HG03457 (cell line): ENCODE data around the gene HIF1A.
"Not testable (repeated sequence)": the region's sequence is repeated elsewhere in the genome, so short reads cannot be mapped to it uniquely, and the experiment has no call there.

Experiments used
- ATAC-seq: cut with Tn5 transposase; IDR thresholded peaks from one replicate; pipeline ENCODE4 v1.9.1; 2021; ENCODE audit warnings: moderate number of reproducible peaks; ENCODE audit not compliant: unreplicated experiment

HIF1A gene

DNA sequence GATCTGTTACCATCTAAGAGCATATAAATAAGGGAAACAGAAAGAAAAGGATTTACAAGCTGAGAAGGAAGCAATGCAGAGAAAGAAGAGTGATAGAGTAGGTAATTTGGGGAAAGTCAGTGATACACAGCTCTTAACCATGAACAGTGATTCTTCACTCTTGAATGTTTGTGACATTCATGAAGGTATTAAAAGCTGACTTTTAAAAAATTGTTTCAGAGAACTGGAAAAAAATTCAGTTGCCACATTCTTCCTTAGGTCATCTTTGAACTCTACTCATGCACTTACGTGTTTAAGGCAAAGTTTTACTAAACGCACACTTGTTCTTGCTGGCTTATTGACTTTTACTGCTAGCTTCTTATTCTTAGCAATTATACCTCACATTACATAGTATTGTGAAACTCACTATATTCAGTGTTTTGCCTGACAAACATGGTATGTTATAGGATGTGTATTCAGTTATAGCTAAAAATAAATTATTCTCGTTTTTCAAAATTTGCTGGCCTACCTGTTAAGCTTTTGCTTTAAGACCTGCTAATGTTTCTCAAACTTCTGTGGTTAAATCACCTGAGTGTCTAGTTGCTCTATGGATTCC is 10.9 kb downstream of the HIF1A start:
- no peak for ATAC-seq

DNA sequence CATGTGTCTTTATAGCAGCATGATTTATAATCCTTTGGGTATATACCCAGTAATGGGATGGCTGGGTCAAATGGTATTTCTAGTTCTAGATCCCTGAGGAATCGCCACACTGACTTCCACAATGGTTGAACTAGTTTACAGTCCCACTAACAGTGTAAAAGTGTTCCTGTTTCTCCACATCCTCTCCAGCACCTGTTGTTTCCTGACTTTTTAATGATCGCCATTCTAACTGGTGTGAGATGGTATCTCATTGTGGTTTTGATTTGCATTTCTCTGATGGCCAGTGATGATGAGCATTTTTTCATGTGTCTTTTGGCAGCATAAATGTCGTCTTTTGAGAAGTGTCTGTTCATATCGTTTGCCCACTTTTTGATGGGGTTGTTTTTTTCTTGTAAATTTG is 12.5 kb downstream of the HIF1A start:
- ATAC-seq: not testable (repeated sequence)

GRCh38 chr14:61708693-61709092 is 13.4 kb downstream of the HIF1A start:
- ATAC-seq: not testable (repeated sequence)

DNA sequence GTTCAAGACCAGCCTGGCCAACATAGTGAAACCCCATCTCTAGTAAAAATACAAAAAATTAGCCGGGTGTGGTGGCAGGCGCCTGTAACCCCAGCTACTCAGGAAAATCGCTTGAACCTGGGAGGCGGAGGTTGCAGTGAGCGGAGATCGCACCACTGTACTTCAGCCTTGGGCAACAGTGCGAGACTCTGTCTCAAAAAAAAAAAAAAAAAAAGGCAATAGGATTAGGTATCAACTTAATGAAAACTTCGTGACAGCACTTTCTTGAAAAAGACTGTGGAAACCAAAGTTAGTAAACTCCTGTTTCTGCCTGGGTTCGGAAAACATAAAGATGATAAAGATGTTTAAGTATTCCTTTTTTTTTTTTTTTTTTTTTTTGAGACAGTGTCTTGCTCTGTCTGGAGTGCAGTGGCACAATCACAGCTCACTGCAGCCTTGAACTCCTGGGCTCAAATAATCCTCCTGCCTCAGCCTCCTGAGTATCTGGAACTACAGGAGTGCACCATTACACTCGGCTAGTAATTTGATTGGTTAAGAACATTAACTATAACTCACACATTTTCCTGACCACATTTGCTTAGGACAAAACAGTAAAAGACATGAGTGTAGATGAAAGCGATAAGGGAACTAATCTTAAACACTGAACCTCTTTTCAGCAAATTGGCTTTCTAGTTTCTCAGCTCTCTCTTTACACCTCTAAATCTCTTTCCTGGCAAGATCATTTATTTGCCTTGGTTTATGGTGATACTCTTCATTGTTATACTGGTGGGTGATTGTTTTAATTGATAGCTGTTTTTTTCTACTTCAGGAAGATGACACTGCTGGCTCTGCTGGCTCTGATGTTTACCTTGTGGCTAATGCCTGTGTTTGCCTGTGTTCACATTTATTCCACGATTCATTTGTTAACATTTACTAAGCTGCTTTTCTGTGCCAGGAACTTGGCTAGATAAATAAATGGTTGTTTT is 15.8 kb downstream of the HIF1A start:
- ATAC-seq: no peak

DNA sequence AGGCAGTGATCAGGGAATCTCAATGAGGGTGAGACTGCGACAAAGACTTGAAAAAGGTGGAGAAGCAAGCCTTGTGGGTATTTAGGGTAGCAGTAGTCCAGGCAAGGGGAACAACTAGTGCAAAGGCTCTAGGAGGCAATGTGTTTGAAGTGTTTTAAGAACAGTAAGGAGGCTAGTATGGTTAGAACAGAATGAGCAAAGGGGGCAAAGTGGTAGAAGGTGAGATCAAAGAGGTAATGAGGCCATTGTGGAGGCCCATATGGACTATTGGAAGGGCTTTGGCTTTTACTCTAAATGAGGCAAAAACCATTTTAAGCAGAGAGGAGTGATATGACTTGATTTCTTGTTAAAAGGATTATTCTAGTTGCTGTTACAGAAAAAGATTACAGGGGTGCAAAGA is 16.8 kb downstream of the HIF1A start:
- no peak for ATAC-seq

DNA sequence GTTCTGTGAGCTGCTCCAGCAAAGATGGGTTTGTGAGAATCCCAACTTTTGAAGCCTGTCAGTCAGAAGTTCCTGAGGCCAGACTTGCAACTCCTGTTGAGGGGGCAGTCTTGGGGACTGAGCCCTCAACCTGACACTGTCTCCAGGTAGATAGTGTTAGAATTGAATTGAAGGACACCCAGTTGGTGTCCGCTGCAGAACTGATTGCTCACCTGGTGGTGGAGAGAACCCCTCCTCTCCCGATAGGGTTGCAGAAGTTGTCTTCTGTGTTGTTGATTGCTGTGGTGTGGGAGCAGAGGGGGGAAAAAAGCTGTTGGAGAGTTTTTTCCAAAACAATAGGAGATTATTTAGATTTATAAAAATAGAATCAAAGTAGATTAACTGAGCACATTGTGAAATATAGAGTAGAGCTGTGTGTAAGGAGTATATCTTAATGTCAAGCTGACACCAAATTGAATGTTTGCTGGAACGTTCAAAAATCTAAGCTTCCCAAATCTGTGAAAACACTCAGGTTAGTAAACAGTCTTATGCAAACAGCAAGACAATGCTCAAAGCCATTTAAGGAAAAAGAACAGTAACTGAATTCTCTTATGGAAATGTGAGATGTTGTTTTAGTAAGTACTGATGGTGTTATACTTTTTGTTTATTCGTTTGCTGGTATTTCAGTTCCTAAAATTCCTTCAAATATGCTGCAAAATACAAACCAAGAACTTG is 18.6 kb downstream of the HIF1A start:
- ATAC-seq: no peak

- ATAC-seq: no peak
Measured at GRCh38 chr14:61716956-61717355, 21.6 kb downstream of the HIF1A start.

- ATAC-seq: no peak
Measured at GRCh38 chr14:61718039-61718438, 22.7 kb downstream of the HIF1A start.

DNA sequence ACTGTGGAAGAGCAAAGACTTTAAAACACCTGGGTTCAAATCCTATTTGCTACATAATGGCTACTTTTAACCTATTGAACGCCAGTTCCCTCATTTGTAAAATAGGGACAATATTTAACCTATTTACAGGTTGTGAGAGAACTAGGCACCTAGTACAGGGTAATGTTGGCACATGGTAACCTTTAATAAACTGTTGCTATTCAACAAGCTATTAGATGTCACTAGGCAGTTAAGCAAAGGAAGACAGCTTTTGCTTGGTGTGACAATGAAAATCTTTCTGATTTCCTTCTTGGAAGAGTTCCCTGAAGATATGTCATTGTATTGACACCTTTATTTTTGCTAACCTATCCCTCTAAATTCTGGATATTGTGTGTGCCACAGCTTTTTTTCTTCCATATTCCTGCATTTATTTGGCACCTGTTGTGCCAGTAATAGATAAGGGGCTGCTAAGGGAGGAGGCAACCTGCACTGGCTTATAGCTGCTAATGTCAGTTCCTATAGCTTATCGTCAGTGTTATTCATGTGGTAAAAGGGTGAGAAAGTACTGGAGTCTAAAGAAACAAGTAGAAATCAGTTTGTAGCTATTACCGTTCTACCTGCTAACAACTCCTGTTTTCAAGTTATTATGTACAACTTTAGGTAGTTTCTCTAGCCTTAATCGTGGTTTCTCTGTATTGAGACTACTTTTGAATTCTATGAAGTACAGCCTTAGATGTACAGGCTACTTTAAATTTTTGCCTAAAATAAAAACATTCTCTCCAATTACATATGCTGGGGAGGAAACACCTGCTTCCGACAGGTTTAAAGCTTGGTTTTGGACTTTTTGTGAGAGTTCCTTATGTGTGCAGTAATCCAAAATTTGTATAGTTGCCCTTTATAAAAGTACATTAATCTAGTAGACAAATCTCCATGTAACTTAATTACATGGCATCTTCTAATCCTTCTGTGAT is 24.3 kb downstream of the HIF1A start:
- ATAC-seq: no peak

DNA sequence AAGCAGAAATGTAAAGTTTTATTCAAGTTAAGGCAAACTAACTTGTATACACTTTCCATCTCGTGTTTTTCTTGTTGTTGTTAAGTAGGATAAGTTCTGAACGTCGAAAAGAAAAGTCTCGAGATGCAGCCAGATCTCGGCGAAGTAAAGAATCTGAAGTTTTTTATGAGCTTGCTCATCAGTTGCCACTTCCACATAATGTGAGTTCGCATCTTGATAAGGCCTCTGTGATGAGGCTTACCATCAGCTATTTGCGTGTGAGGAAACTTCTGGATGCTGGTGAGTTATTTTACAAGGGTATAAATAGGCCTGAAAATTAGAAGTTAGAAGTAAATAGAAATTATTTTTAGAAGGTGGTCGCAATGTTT is 25.0 kb downstream of the HIF1A start:
- ATAC-seq: no peak

GRCh38 chr14:61720741-61721140 is 25.4 kb downstream of the HIF1A start:
- no peak for ATAC-seq

DNA sequence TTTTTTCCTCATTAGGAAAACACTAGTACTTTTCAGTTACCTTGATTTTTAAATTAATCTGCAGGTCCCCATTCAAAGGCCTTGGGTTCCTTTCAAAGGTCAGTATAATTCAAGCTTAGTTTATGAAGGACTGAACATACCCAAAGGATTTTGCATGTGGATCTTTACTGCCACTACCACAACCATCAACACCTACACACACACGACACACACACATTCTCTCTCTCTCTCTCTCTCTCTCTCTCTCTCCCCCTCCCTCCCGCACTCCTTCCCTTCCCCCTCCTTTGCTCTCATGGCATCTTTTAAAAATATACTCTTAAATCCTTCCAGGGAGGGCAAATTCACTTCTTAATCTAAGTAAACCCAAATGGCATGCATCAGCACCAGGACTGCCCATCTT is 28.8 kb downstream of the HIF1A start:
- ATAC-seq: no peak

- ATAC-seq: no peak
Measured at GRCh38 chr14:61726778-61727658, 31.7 kb downstream of the HIF1A start.

- no peak for ATAC-seq
Measured at GRCh38 chr14:61730756-61731373, 35.6 kb downstream of the HIF1A start.

- ATAC-seq: no peak
Measured at GRCh38 chr14:61733972-61734371, 38.7 kb downstream of the HIF1A start.

GRCh38 chr14:61736751-61737150 is 41.4 kb downstream of the HIF1A start:
- no peak for ATAC-seq

DNA sequence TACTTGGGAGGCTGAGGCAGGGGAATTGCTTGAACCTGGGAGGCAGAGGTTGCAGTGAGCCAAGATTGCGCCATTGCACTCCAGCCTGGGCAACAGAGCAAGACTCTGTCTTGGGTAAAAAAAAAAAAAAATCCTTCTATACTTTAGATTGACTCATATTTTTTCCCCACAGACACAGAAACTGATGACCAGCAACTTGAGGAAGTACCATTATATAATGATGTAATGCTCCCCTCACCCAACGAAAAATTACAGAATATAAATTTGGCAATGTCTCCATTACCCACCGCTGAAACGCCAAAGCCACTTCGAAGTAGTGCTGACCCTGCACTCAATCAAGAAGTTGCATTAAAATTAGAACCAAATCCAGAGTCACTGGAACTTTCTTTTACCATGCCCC is 42.6 kb downstream of the HIF1A start:
- ATAC-seq: no peak

DNA sequence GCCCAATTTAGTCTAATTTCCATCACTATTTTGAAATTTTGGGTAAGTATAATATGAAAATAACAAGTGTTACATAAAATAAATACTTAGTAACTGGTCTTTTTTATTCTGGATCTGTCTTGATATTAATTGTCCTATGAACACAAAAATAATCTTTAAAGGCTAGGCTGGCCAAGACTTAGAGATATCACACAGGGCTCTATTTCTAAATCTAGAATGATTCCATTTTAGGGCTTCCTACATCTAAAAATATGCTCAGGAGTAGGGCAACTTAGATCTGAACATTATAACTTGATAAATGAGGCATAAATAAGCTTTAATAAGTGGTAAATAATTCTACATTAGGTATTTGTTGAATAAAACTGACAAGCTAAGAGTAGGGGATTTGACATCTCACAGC is 43.8 kb downstream of the HIF1A start:
- ATAC-seq: no peak

GRCh38 chr14:61742371-61742770 is 47.1 kb downstream of the HIF1A start:
- ATAC-seq: no peak
